Transverse colon (tissue), 4 donors: ENCODE data around the gene CACNA2D1. TPM values are rescaled to one million over a fixed set of nuclear protein-coding genes. Genes with fewer than 3 reads are reported as not detected.

Experiments
- DNase-seq: peaks from one replicate; pipeline ENCODE4 v3.0.0-alpha.2; 2019
- H3K27ac ChIP-seq, 4 donors: fragments of 200-600 bp; sonication (generic); 2 replicates each; pipeline ENCODE4 v1.5.1; 2016 to 2018; ENCODE audit warnings: inconsistent platforms in 4 of 4
- H3K27me3 ChIP-seq: fragments of 200-600 bp; sonication (generic); 2 replicates; pipeline ENCODE4 v1.5.1; 2017; ENCODE audit warnings: inconsistent platforms
- H3K36me3 ChIP-seq, 4 donors: fragments of 200-600 bp; sonication (generic); 2 replicates each; pipeline ENCODE4 v1.5.1; 2017 to 2019; ENCODE audit warnings: inconsistent platforms in 4 of 4
- H3K4me1 ChIP-seq, 4 donors: fragments of 200-600 bp; sonication (generic); 2 replicates each; pipeline ENCODE4 v1.5.1; 2017 to 2020; ENCODE audit warnings: inconsistent platforms in 4 of 4
- H3K4me3 ChIP-seq, 4 donors: fragments of 200-600 bp; sonication (generic); 1 replicate in 1 of 4; 2 replicates in 3 of 4; pipeline versions ENCODE4 v1.5.1 to v1.6.1; 2017 to 2019; ENCODE audit warnings: inconsistent platforms in 4 of 4
- H3K9me3 ChIP-seq, 2 donors: fragments of 200-600 bp; sonication (generic); 2 replicates each; pipeline ENCODE4 v1.5.1; 2017 to 2019; ENCODE audit warnings: inconsistent platforms in 2 of 2
- CTCF ChIP-seq, 5 experiments: fragments of 200-600 bp in 3 of 5; fragments of 450-650 bp in 2 of 5; sonication (generic) in 3 of 5; IDR thresholded peaks; 1 replicate in 2 of 5; 2 replicates in 3 of 5; pipeline ENCODE4 v1.5.1; 2016 to 2017; ENCODE audit warnings: antibody characterized with exemption in 5 of 5, inconsistent platforms in 3 of 5, mild to moderate bottlenecking in 2 of 5, moderate library complexity in 1 of 5
- EP300 ChIP-seq: sonication (generic); formaldehyde crosslinking; IDR thresholded peaks from one replicate; pipeline ENCODE4 v1.6.1; 2017; ENCODE audit warnings: antibody characterized with exemption, low read depth
- POLR2A ChIP-seq: fragments of 450-650 bp; IDR thresholded peaks from one replicate; pipeline ENCODE4 v1.6.1; 2016; ENCODE audit warnings: antibody characterized with exemption, mild to moderate bottlenecking, moderate library complexity
- POLR2AphosphoS5 ChIP-seq, 3 donors: sonication (generic); formaldehyde crosslinking; IDR thresholded peaks; one replicate each; pipeline ENCODE4 v1.6.1; 2016; ENCODE audit warnings: antibody characterized with exemption in 3 of 3
- WGBS, 2 donors: methylation state at CpG; one replicate each; pipeline ENCODE4 v1.1.5; 2018; ENCODE audit warnings: low coverage in 1 of 2; 5-methylcytosine and 5-hydroxymethylcytosine counted together
- in situ Hi-C, 4 donors: fragments of 200-750 bp; cut with MboI; loops; one replicate each; pipeline versions ENCODE4 v1.15.0 to v1.15.1; 2017; ENCODE audit warnings: low sequenced_read_pairs in 3 of 4, low pct_ligation_motif_present in 1 of 4, low pct_unique_long_range_greater_than_20kb in 1 of 4
- intact Hi-C: fragments of 100-400 bp; cut with DNase I; formaldehyde crosslinking; loops from one replicate; pipeline ENCODE4 v1.15.1; 2023; ENCODE audit warnings: low total_unique reads
- total RNA-seq, 4 donors: library from RNA; depleted of rRNA; stranded (reverse); fragments of >200 nt; gene quantifications; one replicate each; pipeline ENCODE4 v1.1.0, GENCODE V29; 2016

The CACNA2D1 gene
- total RNA-seq, 4 donors from 2014 or later, result 11.0 to 126 (median 22.9) TPM

- in situ Hi-C loops, result no loop called here
- Histone ChIP-seq H3K36me3 (no peaks in the 10 kb centered on the region), H3K4me3 (no peak overlapping the region), H3K9me3 (peaks cover 0 to 4% of the 10 kb centered on the region in 2 donors), H3K27me3 (no peaks in the 10 kb centered on the region), H3K4me1 (no peaks in the 10 kb centered on the region), H3K27ac (no peak overlapping the region)
- no peak for DNase-seq
- 65 to 76% methylated on average over 2 of the region's 2 CpGs for WGBS, 2 donors
- intact Hi-C loops, result no loop called here
- TF ChIP-seq EP300 (no peak), CTCF (IDR thresholded peaks at IDR 0.05) (no peak), POLR2A (no peak), POLR2AphosphoS5 (IDR thresholded peaks at IDR 0.05) (no peak)
These were observed 321.3 kb downstream of the CACNA2D1 start for GRCh38 chr7:82122275-82122674.

GRCh38 chr7:82114237-82114636 lies 329.3 kb downstream of the CACNA2D1 start:
- Histone ChIP-seq H3K4me3 (no peak overlapping the region), H3K27me3 (no peaks in the 10 kb centered on the region), H3K9me3 (no peaks in the 10 kb centered on the region), H3K27ac (no peak overlapping the region), H3K4me1 (no peaks in the 10 kb centered on the region), H3K36me3 (no peaks in the 10 kb centered on the region)
- TF ChIP-seq CTCF (IDR thresholded peaks at IDR 0.05) (no peak), POLR2A (no peak), POLR2AphosphoS5 (IDR thresholded peaks at IDR 0.05) (no peak), EP300 (no peak)
- no peak for DNase-seq
- intact Hi-C loops, result no loop called here
- 69 to 86% methylated on average over 5 to 6 of the region's 6 CpGs for WGBS, 2 donors
- in situ Hi-C loops, result no loop called here

GRCh38 chr7:82110146-82110840 lies 333.3 kb downstream of the CACNA2D1 start:
- no peaks in the 10 kb centered on the region for H3K36me3 ChIP-seq
- no peaks in the 10 kb centered on the region for H3K9me3 ChIP-seq
- no peak overlapping the region for H3K4me3 ChIP-seq
- no peak for DNase-seq
- no peak for TF ChIP-seq POLR2AphosphoS5 (IDR thresholded peaks at IDR 0.05)
- TF ChIP-seq POLR2A, result no peak
- TF ChIP-seq CTCF (IDR thresholded peaks at IDR 0.05), result no peak
- no peak for TF ChIP-seq EP300
- in situ Hi-C loops, result no loop called here
- no peaks in the 10 kb centered on the region for H3K4me1 ChIP-seq
- 64 to 67% methylated on average over 3 to 7 of the region's 8 CpGs for WGBS, 2 donors
- intact Hi-C loops, result no loop called here
- H3K27me3 ChIP-seq, result no peaks in the 10 kb centered on the region
- no peak overlapping the region for H3K27ac ChIP-seq

GRCh38 chr7:82109288-82109687 lies 334.3 kb downstream of the CACNA2D1 start:
- Histone ChIP-seq H3K9me3 (no peaks in the 10 kb centered on the region), H3K4me1 (no peaks in the 10 kb centered on the region), H3K27me3 (no peaks in the 10 kb centered on the region), H3K36me3 (no peaks in the 10 kb centered on the region), H3K4me3 (no peak overlapping the region), H3K27ac (no peak overlapping the region)
- TF ChIP-seq POLR2AphosphoS5 (IDR thresholded peaks at IDR 0.05) (no peak), EP300 (no peak), POLR2A (no peak), CTCF (IDR thresholded peaks at IDR 0.05) (no peak)
- in situ Hi-C loops, result no loop called here
- intact Hi-C loops, result no loop called here
- WGBS, 2 donors, result 61 to 80% methylated on average over 1 of the region's 1 CpG
- no peak for DNase-seq
